Stromal cell of bone marrow (primary cell): ENCODE data around the gene CIDEA.
A peak's percentile ranks its signal among the peaks of the same experiment; 100 is the strongest.
"Not testable (repeated sequence)": the region's sequence is repeated elsewhere in the genome, so short reads cannot be mapped to it uniquely, and the experiment has no call there.

Experiments
- DNase-seq: peaks from one replicate; pipeline ENCODE4 v3.0.0-alpha.2; 2012; ENCODE audit warnings: low read depth

Gene CIDEA, protein sequence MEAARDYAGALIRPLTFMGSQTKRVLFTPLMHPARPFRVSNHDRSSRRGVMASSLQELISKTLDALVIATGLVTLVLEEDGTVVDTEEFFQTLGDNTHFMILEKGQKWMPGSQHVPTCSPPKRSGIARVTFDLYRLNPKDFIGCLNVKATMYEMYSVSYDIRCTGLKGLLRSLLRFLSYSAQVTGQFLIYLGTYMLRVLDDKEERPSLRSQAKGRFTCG

DNA sequence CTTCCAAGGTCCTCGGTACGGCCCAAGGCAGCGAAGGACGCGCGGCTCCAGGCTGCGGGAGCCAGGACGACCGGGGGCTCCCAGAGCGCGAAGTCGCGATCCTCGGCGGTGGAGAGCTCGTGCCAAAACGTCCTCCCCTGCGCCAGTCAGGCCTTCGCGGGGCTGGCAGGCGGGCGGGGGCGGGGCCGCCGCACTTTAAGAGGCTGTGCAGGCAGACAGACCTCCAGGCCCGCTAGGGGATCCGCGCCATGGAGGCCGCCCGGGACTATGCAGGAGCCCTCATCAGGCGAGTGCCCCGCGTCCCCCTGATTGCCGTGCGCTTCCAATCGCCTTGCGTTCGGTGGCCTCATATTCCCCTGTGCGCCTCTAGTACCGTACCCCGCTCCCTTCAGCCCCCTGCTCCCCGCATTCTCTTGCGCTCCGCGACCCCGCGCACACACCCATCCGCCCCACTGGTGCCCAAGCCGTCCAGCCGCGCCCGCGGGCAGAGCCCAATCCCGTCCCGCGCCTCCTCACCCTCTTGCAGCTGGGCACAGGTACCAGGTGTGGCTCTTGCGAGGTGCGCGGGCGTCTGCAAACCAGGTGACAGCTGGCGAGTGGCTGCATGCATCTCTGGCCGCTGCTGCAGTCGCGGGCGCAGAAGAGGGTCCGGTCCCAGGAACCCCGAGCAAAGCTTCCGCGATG lies at the start of gene CIDEA:
TSS of gene CIDEA (plus strand) at position 226 of the 684 bp plus-strand sequence. CDS start at position 249, 23 bp downstream.
- DNase-seq: no peak

DNA sequence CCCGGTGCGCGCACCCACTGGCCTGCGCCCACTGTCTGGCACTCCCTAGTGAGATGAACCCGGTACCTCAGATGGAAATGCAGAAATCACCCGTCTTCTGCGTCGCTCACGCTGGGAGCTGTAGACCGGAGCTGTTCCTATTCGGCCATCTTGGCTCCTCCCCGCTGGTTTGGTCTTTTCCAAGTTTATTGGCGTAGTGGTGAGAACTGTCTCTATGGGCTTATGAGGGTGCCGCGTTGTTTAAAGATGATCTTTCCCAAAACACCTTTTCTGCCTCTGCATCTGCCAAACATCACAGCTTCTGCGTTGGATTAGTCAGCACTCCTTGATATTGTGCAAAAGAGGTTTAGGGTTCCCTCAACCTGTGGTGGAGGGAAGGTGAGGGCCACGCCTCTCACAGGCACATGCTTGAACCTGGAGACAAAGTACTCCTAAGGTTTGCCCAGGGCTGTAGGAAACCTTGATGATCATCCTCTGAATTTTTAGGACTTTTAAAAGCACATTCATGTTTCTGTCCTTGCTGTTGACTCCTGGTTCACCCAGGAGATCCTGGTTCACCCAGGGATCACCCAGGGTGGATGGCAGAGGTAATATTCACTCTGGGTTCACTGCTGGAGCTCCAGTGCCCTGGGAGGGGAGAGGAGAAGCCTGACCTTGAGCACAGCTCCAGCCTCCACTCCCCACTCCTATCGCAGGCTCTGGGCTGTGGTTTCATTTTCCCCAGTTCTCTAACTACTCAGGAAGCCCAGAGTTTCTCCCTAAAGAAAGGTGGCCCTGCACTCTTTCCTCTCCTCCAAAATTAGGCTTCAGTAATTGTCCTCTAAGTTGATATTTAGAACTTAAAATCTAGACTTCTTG lies 45.6 kb upstream of the CIDEA start:
- not testable (repeated sequence) for DNase-seq

DNA sequence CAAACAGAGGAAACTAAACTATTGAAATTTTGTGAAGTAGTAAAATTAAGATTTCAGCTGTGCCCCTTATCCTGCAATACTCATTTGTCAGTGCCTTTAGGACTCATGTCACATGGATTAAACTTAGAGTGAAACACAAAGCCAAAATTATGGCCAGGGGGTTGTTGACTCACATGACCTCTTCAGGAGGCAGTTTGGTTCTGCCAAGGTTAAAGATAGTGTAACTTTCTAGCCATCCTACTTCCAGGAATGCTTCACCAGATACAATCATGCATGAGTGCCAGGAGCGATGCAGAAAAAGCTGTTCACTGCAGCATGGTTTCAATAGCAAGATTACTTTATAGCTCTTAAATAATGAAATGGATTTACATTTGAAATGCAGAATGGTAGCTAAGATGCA lies 41.9 kb upstream of the CIDEA start:
- not testable (repeated sequence) for DNase-seq

DNA sequence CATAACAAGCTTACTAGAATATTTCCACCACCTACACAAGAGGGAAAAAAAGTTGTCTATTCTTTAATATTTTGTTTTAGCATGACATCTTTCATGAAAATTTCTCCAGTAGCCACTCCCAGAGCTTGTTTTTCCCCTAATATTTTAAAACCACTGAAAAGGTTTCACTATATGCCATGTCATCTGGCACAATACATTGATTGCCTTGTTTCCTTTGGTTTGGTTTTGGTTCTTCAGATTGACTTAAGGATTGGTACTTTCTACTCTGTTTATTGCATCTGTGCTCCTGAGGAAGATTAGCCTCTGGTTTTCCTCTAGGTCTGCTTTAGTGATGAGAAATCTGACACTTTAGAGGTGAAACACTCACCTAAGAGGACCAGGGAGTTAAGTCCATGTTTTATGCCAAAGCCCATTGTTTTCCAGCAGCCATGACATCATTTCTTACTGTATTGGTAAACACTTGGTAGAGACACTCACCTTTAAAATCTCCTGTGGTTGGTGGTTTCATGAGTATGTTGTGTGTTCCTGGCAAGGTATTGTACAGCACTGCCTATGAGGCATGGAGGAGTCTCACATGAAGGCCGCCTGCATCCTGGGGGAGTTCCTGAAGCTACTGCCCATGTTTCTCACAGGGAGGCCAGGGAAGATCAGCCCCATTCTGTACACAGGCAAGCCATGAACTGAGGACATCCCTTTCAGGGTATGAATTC lies 39.7 kb upstream of the CIDEA start:
- not testable (repeated sequence) for DNase-seq

DNA sequence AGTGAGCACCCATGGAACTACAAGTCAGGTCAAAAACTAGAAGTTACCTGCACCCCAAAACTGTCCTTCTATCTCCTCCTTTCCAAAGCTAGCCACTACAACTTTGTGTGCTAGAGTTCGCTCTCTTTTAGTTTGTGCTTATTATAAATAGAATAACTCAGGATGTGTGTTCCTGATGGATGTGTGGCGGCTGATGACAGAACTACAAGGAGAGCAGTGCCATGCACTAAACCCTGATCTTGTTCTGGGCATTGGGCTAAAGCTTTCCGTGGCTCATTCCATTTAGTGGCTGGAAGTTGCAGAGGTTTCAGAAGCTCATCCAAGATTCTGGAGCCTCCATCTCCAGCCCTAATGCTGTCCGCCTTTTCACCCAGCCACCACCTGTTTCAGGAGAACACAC lies 37.7 kb upstream of the CIDEA start:
- DNase-seq: not testable (repeated sequence)

DNA sequence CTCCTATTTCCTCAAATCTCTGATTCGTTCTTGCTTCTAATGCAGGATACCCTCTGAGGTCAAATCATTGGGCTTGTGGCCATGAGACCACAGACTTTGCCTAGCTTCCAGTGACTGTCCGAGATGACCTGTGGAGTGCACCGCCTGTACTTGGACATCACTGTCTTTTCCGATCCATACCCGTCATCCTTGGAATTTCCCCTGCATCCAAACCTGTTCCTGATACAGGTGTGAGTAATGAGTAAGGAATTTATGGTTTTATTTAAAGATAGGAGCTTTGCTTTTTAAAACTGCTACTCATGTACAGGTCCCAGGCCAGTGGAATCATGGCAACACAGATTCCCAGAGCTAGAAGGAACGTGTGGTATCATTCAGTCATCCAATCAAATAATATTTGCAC lies 35.6 kb upstream of the CIDEA start:
- DNase-seq: not testable (repeated sequence)

DNA sequence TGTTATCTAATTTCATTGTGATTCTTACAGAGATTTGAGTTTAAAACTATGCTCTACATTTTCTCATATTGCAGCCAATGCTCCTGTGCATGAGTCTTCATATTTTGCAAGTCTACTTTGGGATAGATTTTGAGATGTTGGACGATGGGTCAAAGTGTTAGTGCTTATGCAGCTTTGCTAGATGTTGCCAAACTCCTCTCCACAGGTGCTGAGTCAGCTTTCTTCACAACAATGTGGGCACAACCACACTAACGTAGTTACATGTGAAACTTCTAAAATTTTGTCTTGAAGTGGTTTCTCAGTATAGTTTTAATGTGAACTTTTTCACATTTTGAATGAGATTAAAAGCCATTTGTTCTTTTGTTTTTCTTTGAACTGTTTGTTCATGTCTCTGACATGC lies 32.1 kb upstream of the CIDEA start:
- DNase-seq: not testable (repeated sequence)

DNA sequence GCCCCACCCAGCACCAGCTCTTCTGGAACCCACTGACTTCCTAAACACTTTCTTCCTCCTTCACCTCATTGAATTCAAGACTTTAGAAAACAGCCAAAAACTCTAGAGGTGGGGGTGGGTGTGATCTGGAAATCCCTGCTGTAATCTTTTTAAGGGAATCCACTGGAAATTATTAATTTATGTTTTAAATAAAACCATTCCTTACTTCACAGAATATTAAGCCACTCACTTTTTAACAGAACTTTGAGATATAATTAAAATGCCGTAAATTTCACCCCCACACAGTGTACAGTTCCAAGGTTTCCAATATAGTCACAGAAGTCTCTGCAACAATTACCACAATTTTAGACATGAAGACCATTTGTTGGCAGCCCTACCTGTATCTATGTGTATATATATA lies 30.8 kb upstream of the CIDEA start:
- DNase-seq: not testable (repeated sequence)

DNA sequence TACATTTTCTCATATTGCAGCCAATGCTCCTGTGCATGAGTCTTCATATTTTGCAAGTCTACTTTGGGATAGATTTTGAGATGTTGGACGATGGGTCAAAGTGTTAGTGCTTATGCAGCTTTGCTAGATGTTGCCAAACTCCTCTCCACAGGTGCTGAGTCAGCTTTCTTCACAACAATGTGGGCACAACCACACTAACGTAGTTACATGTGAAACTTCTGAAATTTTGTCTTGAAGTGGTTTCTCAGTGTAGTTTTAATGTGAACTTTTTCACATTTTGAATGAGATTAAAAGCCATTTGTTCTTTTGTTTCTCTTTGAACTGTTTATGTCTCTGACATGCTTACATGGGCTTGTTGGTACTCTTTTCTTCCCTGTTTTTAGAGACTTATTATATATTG lies 27.4 kb upstream of the CIDEA start:
- not testable (repeated sequence) for DNase-seq

DNA sequence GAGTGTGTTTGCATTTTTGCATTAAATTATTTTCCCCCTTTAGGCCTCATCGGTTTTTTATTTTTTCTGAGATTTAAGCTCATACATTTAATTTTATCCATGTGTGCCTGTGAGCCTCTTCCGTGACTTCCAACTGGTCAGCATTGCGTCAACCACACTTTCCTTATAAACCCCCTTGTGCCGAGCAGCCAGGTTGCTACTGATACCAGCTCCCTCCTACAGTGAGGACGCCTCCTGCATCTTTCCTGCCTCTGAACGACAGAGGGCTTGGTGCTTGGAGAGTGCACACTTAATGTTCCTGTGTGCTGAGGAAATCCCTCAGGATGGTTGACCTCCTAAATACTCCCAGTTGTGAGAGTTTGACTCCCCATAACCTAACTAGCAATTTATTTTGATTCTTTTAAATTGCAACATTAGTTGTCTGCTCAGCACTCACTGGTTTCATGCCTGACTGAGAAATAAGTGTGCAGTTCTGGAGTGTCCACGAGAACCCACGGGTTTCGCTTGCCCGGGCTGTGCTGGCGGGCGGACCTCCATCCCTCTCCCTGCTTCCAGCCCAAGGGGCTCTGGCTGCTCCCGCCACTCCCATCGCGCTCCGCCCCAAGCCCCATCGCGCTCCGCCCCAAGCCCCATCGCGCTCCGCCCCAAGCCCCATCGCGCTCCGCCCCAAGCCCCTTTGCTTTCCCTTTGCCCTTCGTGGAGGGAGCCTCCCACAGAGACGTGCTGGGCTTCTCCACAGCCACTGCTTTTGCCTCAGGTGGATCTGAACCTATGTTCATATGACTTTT lies 26.6 kb upstream of the CIDEA start:
- DNase-seq: not testable (repeated sequence)

DNA sequence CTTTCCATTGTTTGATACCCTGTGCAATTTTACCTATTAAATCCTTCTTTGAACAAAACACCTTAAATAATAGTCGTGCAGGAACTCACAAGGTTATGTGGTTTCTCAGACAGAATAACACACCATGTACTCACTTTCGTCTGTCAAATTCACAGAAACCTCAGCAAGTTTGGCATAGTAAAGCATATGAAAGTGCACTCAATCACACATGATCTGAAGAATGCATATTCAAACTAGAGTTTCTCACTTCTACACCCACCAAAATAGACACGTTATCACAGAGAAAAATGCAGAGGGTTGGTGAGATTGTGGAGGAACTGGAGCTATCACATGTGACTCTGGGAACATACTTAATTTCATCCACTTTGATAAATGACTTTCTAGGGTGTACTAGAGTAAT lies 25.9 kb upstream of the CIDEA start:
- DNase-seq: not testable (repeated sequence)

DNA sequence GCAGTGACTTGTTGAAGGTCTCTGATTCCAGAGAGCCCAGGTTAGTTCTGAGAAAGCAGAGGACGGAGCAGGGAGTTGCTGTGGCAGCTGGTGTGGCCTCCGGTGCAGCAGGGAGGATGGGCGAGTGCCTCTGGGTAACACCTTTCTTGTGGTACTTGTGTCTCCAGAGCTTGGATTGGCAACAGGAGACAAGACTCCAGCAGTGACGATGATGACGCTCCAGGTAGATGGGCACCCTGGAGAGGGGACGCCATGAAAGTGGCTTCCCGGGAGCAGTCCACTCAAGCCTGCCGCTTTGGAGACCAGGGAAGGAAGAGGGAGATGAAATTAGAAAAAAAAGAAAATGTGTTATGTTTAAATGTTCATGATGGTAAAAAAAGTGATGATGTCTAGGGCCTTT lies 23.6 kb upstream of the CIDEA start:
- not testable (repeated sequence) for DNase-seq

DNA sequence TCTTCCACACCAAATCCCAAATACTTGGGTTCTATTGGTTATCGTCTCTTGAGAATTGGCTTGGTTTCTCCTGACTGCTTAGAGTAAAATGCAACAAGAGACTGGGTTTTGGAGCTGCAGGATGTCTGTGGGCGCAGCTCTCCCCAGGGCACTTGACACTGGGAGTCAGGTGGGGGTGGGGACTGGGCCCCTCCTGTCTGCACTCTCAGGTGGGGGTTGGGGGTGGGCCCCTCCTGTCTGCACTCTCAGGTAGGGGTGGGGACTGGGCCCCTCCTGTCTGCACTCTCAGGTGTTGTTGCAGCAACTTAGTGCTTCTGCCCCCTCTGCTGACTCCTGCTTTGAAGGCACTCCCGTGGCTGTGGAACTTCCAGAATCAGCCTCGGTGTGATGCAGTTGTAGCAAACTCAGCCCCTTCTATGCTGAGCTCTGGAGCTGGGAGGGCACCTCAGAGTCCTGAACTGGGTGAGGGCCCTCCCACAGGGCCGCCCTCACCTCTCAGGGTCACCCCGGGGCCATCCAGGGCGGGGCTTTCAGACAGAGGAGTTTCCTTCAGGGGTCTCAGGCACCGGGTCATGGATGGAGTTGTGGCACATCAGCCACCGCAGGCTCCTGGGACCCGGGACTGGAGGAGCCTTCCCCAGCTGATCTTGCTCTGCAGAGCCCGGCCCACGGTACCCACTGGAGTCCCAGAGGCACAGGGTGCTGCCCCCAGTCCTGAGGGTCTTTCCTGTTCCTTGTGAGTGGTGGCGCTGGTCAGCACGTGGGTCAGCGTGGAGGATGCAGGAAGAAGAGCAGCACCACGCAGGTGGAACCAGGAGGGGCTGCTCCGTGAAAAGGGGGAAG lies 22.9 kb upstream of the CIDEA start:
- no peak for DNase-seq

DNA sequence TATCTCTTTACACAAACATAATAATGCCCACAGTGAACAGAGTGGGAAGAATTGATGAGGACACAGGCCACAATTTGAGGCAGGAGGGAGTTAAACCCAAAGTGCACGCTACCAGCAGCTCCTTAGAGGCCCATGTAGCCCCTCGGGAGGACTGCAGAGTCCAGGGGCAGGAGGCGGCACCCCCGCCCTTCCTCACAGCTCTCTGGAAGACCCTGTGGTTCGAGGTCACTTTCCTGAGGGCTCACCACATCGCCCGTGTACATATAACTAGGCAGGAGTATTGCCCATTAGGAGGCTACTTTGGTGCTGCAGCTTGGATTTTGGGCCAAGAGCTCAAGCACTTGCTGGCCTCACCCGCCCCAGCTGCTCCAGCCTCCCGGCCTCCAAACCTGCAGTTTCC lies 22.2 kb upstream of the CIDEA start:
- no peak for DNase-seq

DNA sequence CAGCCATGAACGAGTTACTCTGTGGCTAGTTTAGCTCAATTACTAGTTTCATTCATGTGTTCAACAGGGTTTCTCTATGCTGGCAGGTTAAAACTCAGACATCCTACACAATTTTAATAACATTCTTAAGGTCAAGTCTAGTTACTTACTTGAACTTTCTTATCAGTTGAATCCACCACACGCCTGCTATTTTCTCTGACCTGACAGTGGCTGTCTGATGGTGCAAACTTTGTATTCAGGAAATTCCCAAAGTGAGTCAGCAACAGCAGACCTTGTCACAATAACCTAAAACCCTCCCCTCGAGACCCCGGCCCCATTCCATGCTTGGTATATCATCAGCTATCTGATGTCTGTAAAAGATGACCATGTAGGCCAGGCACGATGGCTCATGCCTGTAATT lies 20.8 kb upstream of the CIDEA start:
- DNase-seq: no peak

DNA sequence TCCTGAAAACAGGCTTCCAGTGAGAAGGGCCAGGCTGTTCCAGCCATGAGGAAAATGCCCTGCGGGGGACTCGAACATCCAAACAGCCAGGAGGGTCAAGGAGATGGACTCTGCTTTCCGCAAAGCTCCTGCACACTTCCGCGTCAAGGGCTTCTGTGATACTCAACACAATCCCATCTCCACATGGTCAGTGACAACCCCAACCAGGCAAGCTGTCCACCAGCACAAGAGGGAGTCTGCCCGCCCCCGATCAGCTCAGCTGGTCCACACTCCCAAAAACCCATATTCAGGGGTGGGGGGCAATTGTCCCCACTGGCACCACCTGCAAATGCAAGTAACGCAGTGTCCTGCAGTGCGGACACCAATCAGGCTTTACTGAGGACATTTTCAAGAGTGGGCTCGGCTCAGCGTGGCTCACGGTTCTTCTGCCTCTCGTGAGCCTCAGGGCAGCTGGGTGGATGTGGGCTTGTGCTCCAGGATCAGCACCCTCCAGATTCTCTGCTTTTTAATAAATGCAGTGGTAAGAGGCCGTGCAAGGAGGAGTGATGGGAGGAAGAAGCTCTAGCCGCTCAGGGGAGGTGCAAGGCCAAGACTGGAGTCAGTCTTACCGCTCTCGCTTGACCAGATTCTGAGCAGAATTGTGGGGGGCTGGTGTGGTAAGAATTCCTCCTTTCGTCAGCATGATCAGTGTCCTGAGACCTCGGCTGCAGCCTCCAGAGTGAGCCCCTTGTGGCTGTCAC lies 19.5 kb upstream of the CIDEA start:
- DNase-seq: no peak

DNA sequence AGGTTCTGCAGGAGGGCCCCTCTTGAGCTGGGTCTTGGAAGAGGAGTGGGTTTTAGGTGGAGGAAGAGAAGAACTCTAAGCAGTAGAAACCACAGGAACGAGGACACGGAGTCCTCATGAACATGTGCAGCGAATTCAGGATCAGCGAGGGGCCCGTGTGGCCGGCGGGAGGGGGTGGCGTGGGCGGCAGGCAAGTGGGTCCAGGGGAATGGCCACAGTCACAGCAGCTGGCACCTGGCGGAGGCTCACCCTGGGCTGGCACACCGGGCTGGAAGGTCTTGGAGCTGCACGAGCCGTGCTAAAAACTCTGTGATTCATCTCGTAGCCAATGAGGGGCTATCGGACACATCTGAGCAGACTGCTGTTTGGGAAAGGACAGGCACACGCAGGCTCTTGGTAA lies 18.0 kb upstream of the CIDEA start:
- no peak for DNase-seq

DNA sequence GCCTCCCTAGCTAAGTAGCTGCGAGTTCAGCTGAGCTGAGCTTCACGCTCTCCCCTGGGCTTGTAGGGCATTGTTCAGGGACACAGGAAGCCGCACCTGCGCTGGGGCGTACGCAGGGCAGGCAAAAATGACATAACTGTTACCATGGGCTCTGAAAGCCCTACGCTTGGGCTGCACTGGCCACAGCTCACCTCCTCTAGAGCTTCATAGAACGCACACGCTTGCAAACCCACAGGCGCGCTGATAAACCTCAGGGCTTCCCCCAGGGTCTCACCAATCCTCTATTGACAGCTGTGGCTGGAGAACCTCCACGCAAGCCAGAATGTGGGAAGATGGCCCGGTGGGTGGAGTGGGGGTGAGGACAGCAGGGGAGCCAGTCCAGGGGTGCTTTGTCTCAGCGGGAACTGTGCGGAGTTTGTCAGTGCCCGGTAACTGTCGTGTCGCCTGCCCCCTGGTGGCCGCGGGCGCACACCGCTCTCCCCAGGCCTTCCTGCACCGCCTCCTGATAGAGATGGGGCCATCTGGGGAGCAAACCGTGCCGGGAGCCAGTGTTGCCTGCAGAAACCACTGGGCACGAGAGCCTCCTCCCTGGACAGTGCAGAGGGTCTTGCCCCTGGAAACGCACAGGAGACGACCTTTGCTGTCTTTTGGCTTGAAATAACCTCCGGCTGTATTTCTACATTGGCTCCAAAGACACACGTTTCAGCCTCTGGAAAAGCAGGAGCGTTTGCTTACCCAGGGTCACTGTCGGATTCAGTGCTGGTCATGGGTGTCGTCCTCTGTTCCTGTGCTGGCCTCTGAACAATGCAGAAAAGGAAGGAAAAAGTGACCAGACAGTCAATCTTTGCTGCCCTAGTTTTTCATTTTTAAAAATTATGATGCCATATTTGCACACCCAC lies 17.0 kb upstream of the CIDEA start:
- peak; percentile 33 for DNase-seq

DNA sequence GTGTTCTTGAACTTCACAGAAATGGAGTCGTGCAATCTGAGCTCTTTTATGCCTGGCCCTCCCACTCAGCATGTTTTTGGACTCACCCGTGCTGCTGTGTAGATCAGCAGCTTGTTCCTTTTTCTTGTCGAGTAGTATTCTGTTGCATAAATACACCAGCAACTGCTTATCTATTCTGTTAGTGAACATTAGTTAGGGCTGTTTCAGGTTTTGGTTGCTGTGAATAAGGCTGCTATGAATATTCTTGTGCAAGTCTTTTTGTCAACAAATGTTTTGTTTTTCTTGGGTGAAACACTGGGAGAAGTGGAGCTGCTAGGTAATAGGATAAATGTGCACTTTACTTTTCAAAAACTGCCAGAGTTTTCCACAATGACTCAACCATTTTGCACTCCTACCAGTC lies 15.3 kb upstream of the CIDEA start:
- DNase-seq: peak; percentile 31
